HEK293 (cell line): ENCODE measurements around the gene SEMA4D.

Experiments used
- ATF2 ChIP-seq: fragments of 450-650 bp; formaldehyde crosslinking; IDR thresholded peaks from 2 replicates; pipeline ENCODE4 v1.5.1; 2016; ENCODE audit warnings: missing biosample characterization, missing genetic modification characterization, low read depth
- CTCF ChIP-seq: fragments of 450-650 bp; formaldehyde crosslinking; IDR thresholded peaks from 2 replicates; pipeline ENCODE4 v1.5.1; 2016; ENCODE audit warnings: missing biosample characterization, missing genetic modification characterization
- HOXA7 ChIP-seq: sonication (generic); formaldehyde crosslinking; IDR thresholded peaks from 2 replicates; pipeline ENCODE4 v1.8.1; 2022; ENCODE audit warnings: missing genetic modification reagents, borderline replicate concordance
- OSR2 ChIP-seq: fragments of 450-650 bp; formaldehyde crosslinking; IDR thresholded peaks from 2 replicates; pipeline ENCODE4 v1.5.1; 2016; ENCODE audit warnings: missing biosample characterization, missing genetic modification characterization
- PRDM10 ChIP-seq: fragments of 450-650 bp; formaldehyde crosslinking; IDR thresholded peaks from 2 replicates; pipeline ENCODE4 v1.5.1; 2016; ENCODE audit warnings: missing biosample characterization, missing genetic modification characterization
- ZBTB49 ChIP-seq: fragments of 450-650 bp; formaldehyde crosslinking; IDR thresholded peaks from 2 replicates; pipeline ENCODE4 v1.5.1; 2016; ENCODE audit warnings: missing biosample characterization, missing genetic modification characterization, low read depth
- ZNF10 ChIP-seq: fragments of 450-650 bp; formaldehyde crosslinking; IDR thresholded peaks from 2 replicates; pipeline ENCODE4 v1.5.1; 2017; ENCODE audit warnings: missing biosample characterization, missing genetic modification characterization
- ZNF16 ChIP-seq: fragments of 450-650 bp; formaldehyde crosslinking; IDR thresholded peaks from 2 replicates; pipeline ENCODE4 v1.5.1; 2016; ENCODE audit warnings: low read depth, missing biosample characterization, missing genetic modification characterization
- ZNF18 ChIP-seq: fragments of 450-650 bp; formaldehyde crosslinking; IDR thresholded peaks from 2 replicates; pipeline ENCODE4 v1.5.1; 2016; ENCODE audit warnings: missing biosample characterization, missing genetic modification characterization
- ZNF221 ChIP-seq: fragments of 450-650 bp; formaldehyde crosslinking; IDR thresholded peaks from 2 replicates; pipeline ENCODE4 v1.5.1; 2017; ENCODE audit warnings: missing biosample characterization, missing genetic modification characterization, borderline replicate concordance
- ZNF585B ChIP-seq: fragments of 450-650 bp; formaldehyde crosslinking; IDR thresholded peaks from 2 replicates; pipeline ENCODE4 v1.5.1; 2016; ENCODE audit warnings: missing biosample characterization, missing genetic modification characterization
- ZNF707 ChIP-seq: fragments of 450-650 bp; formaldehyde crosslinking; IDR thresholded peaks from 2 replicates; pipeline ENCODE4 v1.5.1; 2016; ENCODE audit warnings: missing biosample characterization, missing genetic modification characterization
- ZSCAN30 ChIP-seq: fragments of 450-650 bp; IDR thresholded peaks from 2 replicates; pipeline ENCODE4 v1.5.1; 2018; ENCODE audit warnings: missing biosample characterization, mild to moderate bottlenecking, missing genetic modification characterization, moderate library complexity

- TF ChIP-seq ZNF707 (tag by site-specific recombination), result no peak
- no peak for TF ChIP-seq ZBTB49 (tag by site-specific recombination)
- TF ChIP-seq CTCF (tag by site-specific recombination), result no peak
- no peak for TF ChIP-seq ZNF16 (tag by site-specific recombination)
- TF ChIP-seq ZNF221 (tag by site-specific recombination), result no peak
- no peak for TF ChIP-seq ZNF18 (tag by site-specific recombination)
- TF ChIP-seq ATF2 (tag by site-specific recombination), result no peak
- TF ChIP-seq ZSCAN30 (tag by site-specific recombination), result no peak
- no peak for TF ChIP-seq ZNF585B (tag by site-specific recombination)
- TF ChIP-seq OSR2 (tag by site-specific recombination), result no peak
- no peak for TF ChIP-seq PRDM10 (tag by site-specific recombination)
- no peak for TF ChIP-seq HOXA7
- no peak for TF ChIP-seq ZNF10 (tag by site-specific recombination)
Measured at GRCh38 chr9:89352874-89353649, 144.9 kb downstream of the SEMA4D start.
